Brain microvascular endothelial cell (primary cell): ENCODE results near the gene CENPM.

Experiments used
- DNase-seq: peaks from one replicate; pipeline ENCODE4 v3.0.0-alpha.2; 2020
- H3K27ac ChIP-seq: fragments of 250-450 bp; sonication (Bioruptor Pico); 2 replicates; pipeline ENCODE4 v1.5.1; 2020; ENCODE audit warnings: mild to moderate bottlenecking, moderate library complexity
- H3K27me3 ChIP-seq: fragments of 250-450 bp; sonication (Bioruptor Pico); replicated peaks from 2 replicates; pipeline ENCODE4 v1.5.1; 2020; ENCODE audit warnings: mild to moderate bottlenecking
- H3K36me3 ChIP-seq: fragments of 250-450 bp; sonication (Bioruptor Pico); replicated peaks from 2 replicates; pipeline ENCODE4 v1.5.1; 2020; ENCODE audit warnings: mild to moderate bottlenecking
- H3K4me3 ChIP-seq: 2 replicates; pipeline ENCODE4 v1.5.1; 2011; ENCODE audit warnings: low read depth, mild to moderate bottlenecking, control low read depth, low read length, moderate library complexity
- in situ Hi-C: cut with HindIII; loops from 2 replicates; pipeline ENCODE4 v1.10.0; 2017; ENCODE audit warnings: low sequenced_read_pairs, low pct_ligation_motif_present
- TF ChIP-seq, protein P1 (sequence below): IDR thresholded peaks from 2 replicates; pipeline ENCODE4 v1.5.1; 2011; ENCODE audit warnings: low read depth, mild to moderate bottlenecking, moderate library complexity, low read length, control low read depth, inconsistent platforms; ENCODE audit errors: missing control alignments

Gene CENPM

DNA sequence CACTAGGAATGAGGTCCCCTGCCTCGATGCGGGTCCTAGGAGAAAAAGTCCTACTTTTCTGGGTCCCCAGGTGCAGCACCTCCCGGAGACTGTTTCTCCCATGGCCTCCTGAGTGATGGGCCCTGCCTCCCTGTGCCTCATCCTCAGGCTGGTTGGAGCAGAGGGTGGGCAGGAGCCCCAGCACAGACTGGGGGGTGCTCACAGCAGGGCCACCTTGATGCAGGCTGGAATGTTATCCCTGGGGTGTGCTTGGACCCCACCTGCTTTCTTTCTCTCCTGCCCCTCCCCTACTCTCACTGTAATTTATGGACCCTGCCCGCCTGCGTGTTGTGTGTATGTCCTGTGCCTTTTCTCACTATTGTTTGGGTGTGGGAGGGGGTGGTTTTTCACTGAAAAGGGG, 40.1 kb downstream of the CENPM start:
- TF ChIP-seq, protein P1, sequence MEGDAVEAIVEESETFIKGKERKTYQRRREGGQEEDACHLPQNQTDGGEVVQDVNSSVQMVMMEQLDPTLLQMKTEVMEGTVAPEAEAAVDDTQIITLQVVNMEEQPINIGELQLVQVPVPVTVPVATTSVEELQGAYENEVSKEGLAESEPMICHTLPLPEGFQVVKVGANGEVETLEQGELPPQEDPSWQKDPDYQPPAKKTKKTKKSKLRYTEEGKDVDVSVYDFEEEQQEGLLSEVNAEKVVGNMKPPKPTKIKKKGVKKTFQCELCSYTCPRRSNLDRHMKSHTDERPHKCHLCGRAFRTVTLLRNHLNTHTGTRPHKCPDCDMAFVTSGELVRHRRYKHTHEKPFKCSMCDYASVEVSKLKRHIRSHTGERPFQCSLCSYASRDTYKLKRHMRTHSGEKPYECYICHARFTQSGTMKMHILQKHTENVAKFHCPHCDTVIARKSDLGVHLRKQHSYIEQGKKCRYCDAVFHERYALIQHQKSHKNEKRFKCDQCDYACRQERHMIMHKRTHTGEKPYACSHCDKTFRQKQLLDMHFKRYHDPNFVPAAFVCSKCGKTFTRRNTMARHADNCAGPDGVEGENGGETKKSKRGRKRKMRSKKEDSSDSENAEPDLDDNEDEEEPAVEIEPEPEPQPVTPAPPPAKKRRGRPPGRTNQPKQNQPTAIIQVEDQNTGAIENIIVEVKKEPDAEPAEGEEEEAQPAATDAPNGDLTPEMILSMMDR: no peak
- no peak overlapping the region for H3K27ac ChIP-seq
- H3K4me3 ChIP-seq: no peak overlapping the region
- no peak for DNase-seq
- in situ Hi-C loops: no loop called here
- H3K27me3 ChIP-seq: peaks cover 24% of the 10 kb centered on the region
- peaks cover 27% of the 10 kb centered on the region for H3K36me3 ChIP-seq

DNA sequence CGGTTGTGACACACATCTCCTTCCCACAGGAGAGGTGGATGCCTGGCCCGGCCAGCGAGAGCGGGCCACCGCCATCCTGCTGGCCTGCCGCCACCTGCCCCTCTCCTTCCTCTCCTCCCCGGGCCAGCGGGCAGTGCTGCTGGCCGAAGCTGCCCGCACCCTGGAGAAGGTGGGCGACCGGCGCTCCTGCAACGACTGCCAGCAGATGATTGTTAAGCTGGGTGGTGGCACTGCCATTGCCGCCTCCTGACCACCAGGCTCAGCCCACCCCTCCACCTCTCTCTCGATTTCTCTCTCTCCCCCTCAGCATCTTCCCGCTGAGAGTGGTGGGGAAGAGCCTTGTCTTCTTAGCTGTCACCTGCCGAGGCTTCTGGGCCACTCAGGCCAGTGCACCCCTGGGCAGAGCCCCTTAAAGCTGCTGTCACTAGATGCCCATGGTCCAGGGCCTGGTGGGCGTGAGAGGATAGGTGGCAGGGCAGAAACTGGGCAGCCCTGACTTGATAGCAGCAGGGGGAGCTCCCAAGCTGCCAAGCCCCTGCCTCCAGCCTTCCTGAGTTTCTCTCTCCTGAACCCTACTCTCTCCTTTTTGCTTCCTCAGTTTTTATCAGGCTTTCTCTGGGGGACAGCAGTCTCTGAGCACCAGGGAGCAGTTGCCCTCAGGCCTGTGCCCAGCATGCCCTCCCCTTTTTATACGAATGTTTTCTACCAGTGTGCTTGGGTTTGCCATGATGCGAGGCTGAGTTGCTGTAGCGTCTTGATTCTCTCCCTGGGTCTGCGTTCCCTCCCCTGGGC, 41.3 kb downstream of the CENPM start:
- in situ Hi-C loops: no loop called here
- H3K27me3 ChIP-seq: peaks cover 12% of the 10 kb centered on the region

DNA sequence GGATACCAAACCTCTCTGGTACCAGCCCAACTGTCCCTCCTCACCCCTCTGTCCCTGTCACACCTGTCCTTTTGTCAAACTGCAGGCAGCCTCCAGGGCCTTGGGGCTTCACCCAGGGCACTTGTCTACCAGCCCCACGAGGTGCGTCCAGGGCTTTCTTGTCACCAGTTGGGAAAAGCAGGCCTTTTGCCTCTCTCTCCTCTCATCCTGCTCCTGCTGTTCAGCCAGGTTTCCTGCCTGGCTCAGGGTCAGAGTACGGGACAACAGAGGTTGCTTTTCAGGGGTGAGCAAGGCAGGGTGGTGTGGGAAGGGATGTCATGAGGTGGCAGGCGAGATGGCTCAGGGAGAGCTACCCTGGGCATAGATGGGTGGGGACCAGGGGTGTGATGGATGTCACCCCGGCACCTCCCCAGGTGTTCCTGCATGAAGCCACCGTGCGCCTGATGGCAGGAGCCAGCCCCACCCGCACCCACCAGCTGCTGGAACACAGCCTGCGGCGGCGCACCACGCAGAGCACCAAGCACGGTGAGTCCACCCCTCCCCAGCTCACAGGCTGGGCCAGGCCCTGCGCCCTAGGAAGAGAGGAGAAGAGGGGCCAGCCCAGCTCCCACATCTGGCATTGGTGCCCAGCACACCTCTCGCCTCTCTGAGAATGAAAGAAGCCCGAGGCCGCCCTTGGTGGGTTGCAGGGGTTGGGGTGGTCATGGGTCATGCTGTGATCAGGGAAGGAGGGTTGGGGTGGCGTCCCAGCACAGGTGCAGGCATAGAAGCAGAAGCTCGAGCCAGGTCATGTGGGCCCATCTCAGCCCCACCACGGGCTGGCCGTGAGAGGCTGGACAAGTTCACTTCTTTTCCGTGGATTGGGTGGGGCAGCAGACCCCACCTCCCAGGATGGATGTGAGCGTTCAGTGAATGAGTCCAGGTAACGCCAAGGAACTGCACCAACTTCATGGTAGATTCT, 42.2 kb downstream of the CENPM start:
- H3K4me3 ChIP-seq: no peak overlapping the region
- peaks cover 37% of the 10 kb centered on the region for H3K36me3 ChIP-seq
- no peak overlapping the region for H3K27ac ChIP-seq
- TF ChIP-seq, protein P1: no peak
- in situ Hi-C loops: no loop called here
- DNase-seq: no peak
- peaks cover 3% of the 10 kb centered on the region for H3K27me3 ChIP-seq

More for the DNA sequence above, 41.3 kb downstream of the CENPM start:
- TF ChIP-seq, protein P1: no peak
- H3K36me3 ChIP-seq: peaks cover 28% of the 10 kb centered on the region
- no peak overlapping the region for H3K4me3 ChIP-seq
- no peak overlapping the region for H3K27ac ChIP-seq
- no peak for DNase-seq

DNA sequence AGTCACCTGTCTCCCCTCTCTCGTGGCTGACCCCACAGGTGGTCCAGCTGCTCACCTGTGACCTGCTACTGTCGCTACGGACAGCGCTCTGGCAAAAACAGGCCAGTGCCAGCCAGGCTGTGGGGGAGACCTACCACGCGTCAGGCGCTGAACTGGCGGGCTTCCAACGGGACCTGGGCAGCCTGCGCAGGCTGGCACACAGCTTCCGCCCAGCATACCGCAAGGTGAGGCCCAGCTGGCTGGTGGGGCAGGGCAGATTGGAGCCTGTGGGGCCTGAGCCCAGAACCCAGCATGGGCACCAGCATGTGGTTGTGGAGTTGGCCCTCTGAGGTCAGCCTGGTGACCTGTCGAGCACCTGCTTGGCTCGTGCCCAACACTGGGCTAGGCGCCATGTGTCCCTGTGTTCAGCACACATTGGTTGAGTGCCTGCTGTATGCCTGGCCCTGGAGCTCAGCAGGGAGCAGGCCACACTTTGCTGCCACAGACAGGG, 44.0 kb downstream of the CENPM start:
- no peak overlapping the region for H3K4me3 ChIP-seq
- no peak for DNase-seq
- TF ChIP-seq, protein P1: no peak
- no peaks in the 10 kb centered on the region for H3K27me3 ChIP-seq
- in situ Hi-C loops: no loop called here
- H3K36me3 ChIP-seq: peaks cover 50% of the 10 kb centered on the region
- H3K27ac ChIP-seq: no peak overlapping the region

DNA sequence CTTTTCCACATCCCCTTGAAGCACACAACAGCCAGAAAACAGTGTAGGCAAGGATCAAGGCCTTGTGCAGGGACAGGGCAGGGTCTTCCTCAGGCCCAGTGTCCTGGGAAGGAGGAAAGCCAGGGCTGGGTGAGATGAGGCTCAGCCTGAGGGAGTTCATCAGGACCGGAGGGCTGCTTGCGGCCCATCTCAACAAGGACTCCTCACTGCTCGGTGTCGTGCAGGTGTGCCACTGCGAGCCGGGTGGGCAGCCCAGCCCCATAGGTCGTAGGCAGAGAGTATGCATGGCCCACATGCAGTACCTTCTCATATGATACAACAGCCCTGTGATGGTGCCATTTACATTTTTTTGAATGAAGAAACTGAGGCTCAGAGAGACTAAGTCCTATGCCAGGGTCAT, 44.9 kb downstream of the CENPM start:
- in situ Hi-C loops: no loop called here
- TF ChIP-seq, protein P1: no peak
- DNase-seq: no peak
- peaks cover 59% of the 10 kb centered on the region for H3K36me3 ChIP-seq
- no peaks in the 10 kb centered on the region for H3K27me3 ChIP-seq
- H3K4me3 ChIP-seq: no peak overlapping the region
- no peak overlapping the region for H3K27ac ChIP-seq
